ENCODE data around the gene TKT. TPM values are rescaled to one million over a fixed set of nuclear protein-coding genes. Genes with fewer than 3 reads are reported as not detected.

Gene TKT
- total and polyA plus RNA-seq, 2 donors from 2014 or later, result 182 to 224 TPM

DNA sequence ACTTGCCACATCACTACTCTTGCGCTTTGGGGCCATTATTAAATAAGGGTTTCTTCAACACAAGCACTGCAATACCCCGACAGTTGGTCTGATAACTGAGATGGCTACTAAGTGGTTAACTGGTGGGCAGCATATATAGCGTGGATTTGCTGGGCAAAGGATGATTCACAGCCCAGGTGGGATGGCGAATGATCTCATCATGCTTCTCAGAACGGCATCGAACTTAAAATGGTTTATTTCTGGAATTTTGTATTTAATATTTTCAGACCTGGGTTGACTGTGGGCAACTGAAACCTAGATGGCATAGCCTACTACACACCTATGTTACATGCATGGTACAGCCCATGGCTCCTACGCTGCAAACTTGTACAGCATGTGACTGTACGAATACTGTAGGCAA lies 26.8 kb upstream of the TKT start:
- TF ChIP-seq, protein P1, sequence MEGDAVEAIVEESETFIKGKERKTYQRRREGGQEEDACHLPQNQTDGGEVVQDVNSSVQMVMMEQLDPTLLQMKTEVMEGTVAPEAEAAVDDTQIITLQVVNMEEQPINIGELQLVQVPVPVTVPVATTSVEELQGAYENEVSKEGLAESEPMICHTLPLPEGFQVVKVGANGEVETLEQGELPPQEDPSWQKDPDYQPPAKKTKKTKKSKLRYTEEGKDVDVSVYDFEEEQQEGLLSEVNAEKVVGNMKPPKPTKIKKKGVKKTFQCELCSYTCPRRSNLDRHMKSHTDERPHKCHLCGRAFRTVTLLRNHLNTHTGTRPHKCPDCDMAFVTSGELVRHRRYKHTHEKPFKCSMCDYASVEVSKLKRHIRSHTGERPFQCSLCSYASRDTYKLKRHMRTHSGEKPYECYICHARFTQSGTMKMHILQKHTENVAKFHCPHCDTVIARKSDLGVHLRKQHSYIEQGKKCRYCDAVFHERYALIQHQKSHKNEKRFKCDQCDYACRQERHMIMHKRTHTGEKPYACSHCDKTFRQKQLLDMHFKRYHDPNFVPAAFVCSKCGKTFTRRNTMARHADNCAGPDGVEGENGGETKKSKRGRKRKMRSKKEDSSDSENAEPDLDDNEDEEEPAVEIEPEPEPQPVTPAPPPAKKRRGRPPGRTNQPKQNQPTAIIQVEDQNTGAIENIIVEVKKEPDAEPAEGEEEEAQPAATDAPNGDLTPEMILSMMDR (IDR thresholded peaks at IDR 0.05; ENCODE audit: borderline replicate concordance, extremely low read depth, insufficient read depth), result no peak
- no peak for DNase-seq
- Histone ChIP-seq H3K4me1 (ENCODE audit: control insufficient read depth in 2 of 3, insufficient read depth in 2 of 3, low read depth in 1 of 3, low read length in 3 of 3) (no peaks in the 10 kb centered on the region), H3K9me3 (ENCODE audit: control insufficient read depth in 2 of 3, insufficient read depth in 1 of 3, low read length in 3 of 3) (no peaks in the 10 kb centered on the region), H3K27me3 (ENCODE audit: control insufficient read depth, insufficient read depth, low read length) (no peaks in the 10 kb centered on the region), H3K4me3 (ENCODE audit: low read length in 3 of 3) (no peak overlapping the region), H3K27ac (ENCODE audit: low read depth in 2 of 2, low read length in 2 of 2) (no peak overlapping the region), H3K36me3 (ENCODE audit: control insufficient read depth in 2 of 3, insufficient read depth in 3 of 3, low read length in 3 of 3) (peaks cover 2 to 14% (median 13%) of the 10 kb centered on the region in 3 donors), H3K9ac (ENCODE audit: low read length in 3 of 3) (no peak overlapping the region)
- intact Hi-C loops (cut with DNase I), result no loop called here
- FAIRE-seq, result no peak

DNA sequence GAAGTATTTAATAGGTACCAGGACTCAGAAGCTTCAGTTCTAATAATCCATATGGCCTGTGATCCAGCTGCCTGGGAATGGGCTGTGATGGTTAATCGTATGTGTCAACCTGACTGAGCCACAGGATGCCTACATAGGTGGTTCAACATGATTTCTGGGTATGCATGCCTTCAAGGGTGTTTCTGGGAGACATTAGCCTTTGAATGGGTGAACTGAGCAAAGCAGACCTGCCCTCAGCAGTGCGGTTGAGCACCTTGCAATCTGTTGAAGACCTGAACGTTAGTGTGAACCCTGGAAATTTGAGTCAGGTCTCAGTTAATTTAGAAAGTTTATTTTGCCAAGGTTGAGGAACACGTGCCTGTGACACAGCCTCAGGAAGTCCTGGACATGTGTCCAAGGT lies 22.8 kb upstream of the TKT start:
- intact Hi-C loops (cut with DNase I), result no loop called here
- H3K27me3 ChIP-seq (ENCODE audit: control insufficient read depth, insufficient read depth, low read length), result no peaks in the 10 kb centered on the region
- FAIRE-seq, result no peak

DNA sequence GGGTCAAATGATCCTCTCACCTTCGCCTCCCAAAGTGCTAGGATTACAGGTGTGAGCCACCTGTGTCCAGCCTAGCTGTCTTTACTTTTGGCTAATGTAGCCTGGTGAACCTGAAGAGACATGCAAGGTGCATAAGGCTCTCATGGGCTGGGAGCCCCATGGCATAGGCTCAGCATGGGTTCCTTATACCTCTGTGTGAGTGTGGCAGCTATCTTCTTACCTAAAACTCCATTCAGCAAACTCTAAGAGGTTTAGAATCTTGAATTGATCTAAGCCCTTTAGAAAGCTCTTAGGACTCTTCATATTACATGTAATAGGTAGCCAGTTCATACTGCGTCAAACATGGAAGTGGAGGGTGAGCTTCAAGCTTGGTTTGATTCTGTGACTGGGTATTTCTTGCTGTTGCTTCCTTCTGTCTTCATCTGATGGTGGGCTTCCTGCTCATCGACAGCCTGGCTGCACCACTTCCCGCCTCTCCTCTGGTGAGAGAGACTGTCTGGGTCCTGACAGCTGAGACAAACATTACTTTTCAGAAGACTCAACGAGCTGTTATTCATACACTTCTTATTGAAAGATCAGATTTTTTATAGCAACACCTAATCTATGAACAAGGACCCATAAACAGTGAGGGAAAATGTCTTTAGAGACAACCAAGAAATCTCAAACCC lies 19.2 kb upstream of the TKT start:
- H3K9ac ChIP-seq (ENCODE audit: low read length in 3 of 3), result no peak overlapping the region
- H3K27me3 ChIP-seq (ENCODE audit: control insufficient read depth, insufficient read depth, low read length), result no peaks in the 10 kb centered on the region
- intact Hi-C loops (cut with DNase I), result no loop called here
- DNase-seq (no peak), FAIRE-seq (no peak)
- TF ChIP-seq, protein P1 (IDR thresholded peaks at IDR 0.05; ENCODE audit: borderline replicate concordance, extremely low read depth, insufficient read depth), result no peak
- H3K9me3 ChIP-seq (ENCODE audit: control insufficient read depth in 2 of 3, insufficient read depth in 1 of 3, low read length in 3 of 3), result no peaks in the 10 kb centered on the region
- peaks cover 0 to 3% (median 3%) of the 10 kb centered on the region in 3 donors for H3K4me1 ChIP-seq (ENCODE audit: control insufficient read depth in 2 of 3, insufficient read depth in 2 of 3, low read depth in 1 of 3, low read length in 3 of 3)
- H3K27ac ChIP-seq (ENCODE audit: low read depth in 2 of 2, low read length in 2 of 2), result no peak overlapping the region
- H3K36me3 ChIP-seq (ENCODE audit: control insufficient read depth in 2 of 3, insufficient read depth in 3 of 3, low read length in 3 of 3), result no peaks in the 10 kb centered on the region
- H3K4me3 ChIP-seq (ENCODE audit: low read length in 3 of 3), result no peak overlapping the region

More for the DNA sequence above, 22.8 kb upstream of the TKT start:
- Histone ChIP-seq H3K4me3 (ENCODE audit: low read length in 3 of 3) (no peak overlapping the region), H3K9ac (ENCODE audit: low read length in 3 of 3) (no peak overlapping the region), H3K4me1 (ENCODE audit: control insufficient read depth in 2 of 3, insufficient read depth in 2 of 3, low read depth in 1 of 3, low read length in 3 of 3) (no peaks in the 10 kb centered on the region), H3K36me3 (ENCODE audit: control insufficient read depth in 2 of 3, insufficient read depth in 3 of 3, low read length in 3 of 3) (peaks cover 0 to under 1% (median 0%) of the 10 kb centered on the region in 3 donors), H3K9me3 (ENCODE audit: control insufficient read depth in 2 of 3, insufficient read depth in 1 of 3, low read length in 3 of 3) (no peaks in the 10 kb centered on the region), H3K27ac (ENCODE audit: low read depth in 2 of 2, low read length in 2 of 2) (no peak overlapping the region)
- TF ChIP-seq, protein P1 (IDR thresholded peaks at IDR 0.05; ENCODE audit: borderline replicate concordance, extremely low read depth, insufficient read depth), result no peak
- no peak for DNase-seq

Data from kidney (tissue), 14 donors.